UCSD-AML1 (cell line): ENCODE measurements around the gene RNF13.

Source experiments
- DNase-seq: peaks from one replicate; lab custom pipeline; 2025; ENCODE audit not compliant: unreplicated experiment; lab: John Stamatoyannopoulos, UW

The RNF13 gene

GRCh38 chr3:149812606-149813366 lies at the start of gene RNF13:
Gene RNF13 (plus strand): TSS chr3:149813215. CDS start chr3:149846027, 32,812 bp downstream.
- peak; percentile 91 for DNase-seq

DNA sequence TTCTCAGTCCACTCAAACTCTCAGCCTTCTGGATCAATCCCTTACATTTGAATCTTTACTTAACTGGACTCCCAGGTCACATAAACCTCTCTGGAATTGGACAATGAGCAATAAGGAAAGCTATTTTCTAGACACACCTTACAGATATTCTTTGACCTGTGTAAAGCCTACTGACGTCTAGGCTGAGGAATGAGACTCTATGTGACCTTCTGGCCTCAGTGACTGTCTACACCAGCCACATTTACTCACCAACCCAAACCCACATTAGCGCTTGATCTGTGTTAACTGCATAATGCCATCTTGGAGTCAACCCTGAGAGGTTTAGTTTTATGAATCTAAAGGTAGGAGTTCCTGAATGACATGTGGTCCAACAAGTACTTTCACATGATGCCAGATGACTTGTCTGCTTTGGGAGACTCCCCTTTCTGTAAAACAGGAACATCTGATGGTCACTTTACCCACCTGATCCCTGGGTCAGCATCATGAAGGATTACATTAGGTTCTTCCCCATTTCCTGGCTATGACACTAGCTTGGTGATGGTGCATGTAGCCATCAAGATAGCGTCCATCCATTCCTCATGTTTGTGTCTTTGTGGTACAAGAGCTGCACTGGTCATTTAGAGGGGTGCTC lies 49.3 kb upstream of the RNF13 start:
- no peak for DNase-seq

GRCh38 chr3:149764302-149764701 lies 48.7 kb upstream of the RNF13 start:
- DNase-seq: no peak

DNA sequence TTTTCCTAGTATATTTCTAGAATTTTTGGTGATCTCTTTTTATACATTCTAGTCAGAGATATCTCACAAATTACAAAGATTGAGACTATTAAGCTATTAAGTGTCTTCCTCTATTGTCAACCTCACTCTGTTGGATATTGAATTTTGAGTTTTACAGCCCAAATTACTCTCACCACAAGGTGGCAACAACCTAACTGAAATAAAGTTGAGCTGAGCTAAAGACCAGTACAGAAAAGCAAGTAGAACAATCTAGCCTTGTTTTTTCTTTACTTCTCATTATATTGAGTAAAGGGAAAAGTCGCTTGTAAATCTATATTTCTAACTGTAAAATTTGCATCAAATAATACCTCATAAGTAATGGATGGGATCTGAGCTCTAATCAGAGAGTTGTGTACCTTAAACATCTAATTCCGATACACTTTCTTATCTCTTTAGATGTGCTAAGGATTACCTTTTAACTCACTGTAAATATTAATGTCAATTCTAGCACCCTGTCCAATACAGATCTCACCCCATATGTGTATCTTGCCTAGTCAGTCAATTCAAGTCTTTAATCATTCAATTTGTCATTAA lies 47.2 kb upstream of the RNF13 start:
- no peak for DNase-seq

- no peak for DNase-seq
Measured at GRCh38 chr3:149767720-149768119, 45.3 kb upstream of the RNF13 start.

GRCh38 chr3:149768704-149769103 lies 44.3 kb upstream of the RNF13 start:
- no peak for DNase-seq

DNA sequence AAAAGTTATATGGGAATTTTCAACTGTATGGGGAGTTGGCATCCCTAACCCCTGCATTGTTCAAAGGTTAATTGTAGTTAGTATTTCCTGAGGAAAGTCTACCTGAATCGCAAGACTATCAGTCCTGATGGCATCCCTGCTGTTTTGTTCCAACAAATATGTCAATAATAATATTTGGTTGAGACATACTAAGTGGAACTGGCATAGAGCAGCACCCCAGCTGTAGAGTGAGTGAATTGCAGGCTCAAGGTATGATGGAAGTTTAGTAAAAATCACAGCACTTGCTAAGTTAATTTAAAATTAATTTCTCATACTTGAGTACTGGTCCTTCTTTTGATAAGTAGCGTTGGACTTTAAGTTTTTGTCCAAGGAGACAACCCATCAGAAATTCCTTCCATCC lies 42.8 kb upstream of the RNF13 start:
- no peak for DNase-seq

DNA sequence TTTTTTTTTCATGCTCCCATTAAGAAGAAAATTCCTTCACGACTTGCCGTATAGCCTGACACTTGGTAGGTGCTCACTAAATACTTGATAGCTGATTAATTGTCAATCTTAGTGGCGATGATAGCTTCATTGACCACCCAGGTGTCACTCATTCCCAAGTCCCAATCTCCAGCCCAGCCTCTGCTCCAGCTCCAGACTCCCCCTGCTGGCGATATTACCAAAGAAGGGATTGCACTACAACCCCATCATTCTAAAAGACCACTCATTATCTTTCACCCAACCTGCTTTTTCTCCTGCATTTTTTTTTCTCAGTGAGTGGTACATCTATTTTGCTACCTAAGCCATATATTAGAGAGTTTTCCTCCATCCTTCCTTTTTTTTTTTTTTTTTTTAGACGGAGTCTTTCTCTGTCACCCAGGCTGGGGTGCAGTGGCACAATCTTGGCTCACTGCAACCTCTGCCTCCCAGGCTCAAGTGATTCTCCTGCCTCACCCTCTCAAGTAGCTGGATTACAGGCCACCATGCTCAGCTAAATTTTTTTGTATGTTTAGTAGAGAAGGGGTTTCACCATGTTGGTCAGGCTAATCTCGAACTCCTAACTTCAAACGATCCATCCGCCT lies 41.3 kb upstream of the RNF13 start:
- no peak for DNase-seq

GRCh38 chr3:149772861-149773260 lies 40.2 kb upstream of the RNF13 start:
- no peak for DNase-seq

- no peak for DNase-seq
Measured at GRCh38 chr3:149776170-149776569, 36.8 kb upstream of the RNF13 start.

DNA sequence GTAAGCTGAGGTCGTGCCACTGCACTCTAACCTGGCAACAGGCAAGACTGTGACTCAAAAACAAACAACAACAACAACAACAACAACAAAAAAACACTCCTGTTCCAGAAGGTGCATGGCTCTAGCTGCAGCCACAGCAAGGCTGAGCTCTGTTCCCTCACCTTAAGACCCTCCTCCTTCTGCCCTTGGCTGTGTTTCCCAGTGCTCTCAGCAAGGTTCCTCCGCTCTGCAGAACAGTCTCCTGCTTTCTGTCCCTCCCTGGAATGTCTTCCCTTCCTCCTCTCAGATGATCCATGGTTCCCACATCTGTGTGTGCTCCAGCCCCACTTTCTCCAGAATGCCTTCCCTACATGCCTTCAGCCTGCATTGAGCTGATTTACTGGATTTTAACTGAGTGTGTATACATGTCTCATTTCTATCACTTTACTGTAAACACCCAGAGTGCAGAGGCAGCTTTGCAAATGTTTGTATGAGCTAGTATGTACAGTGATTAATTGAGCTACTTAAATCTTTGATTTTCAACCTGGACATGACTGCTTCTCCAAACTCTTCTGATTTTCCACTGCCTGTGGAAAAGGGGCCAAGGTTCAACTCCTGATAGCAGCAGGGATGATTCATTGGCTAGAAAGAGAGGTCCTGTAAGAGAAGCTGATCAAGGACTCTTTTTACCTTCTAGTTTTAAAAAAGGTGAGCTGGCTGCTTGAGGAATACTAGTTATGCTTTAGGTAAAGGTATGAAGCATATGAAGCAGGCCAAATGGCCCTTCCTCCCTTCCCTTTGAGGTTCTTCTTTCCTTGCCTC lies 35.4 kb upstream of the RNF13 start:
- no peak for DNase-seq

DNA sequence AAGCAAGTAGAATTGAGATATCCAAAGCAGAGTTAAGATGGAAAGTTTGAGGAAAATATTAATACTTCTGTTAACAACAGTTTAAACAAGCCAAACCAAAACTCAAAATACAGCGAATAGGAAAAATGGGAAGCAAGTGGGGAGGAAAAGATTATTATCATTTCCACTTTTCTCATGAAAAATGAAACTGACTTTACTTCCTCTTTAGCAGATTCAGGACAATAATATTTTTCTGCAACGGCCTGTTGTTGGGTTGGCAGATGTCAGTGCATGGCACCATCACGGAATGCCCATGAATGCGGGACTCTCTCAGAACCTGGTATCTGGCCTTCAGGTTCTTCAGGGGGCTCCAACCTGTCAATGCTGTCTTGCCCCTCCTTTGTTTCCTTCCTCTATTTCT lies 31.8 kb upstream of the RNF13 start:
- peak; percentile 29 for DNase-seq

DNA sequence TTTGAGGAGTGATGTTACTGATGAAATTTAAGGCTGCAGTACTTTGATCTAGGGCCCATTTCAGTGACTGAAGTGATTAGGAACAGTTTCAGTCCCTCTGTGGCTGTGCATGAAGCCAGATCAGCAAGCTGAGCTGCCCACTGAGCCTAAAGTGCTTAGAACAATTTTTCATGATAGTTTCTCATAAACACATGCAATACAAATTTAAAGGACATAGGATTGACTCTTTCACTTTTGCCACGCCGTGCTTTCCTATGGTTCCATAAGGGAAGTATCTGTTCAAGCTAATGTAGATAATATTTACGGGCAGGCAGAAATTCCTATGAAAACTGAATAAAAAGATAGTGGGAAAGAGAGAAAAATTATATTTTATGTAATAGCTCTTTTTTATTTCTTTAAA lies 31.3 kb upstream of the RNF13 start:
- no peak for DNase-seq

- no peak for DNase-seq
Measured at GRCh38 chr3:149783576-149783975, 29.4 kb upstream of the RNF13 start.

DNA sequence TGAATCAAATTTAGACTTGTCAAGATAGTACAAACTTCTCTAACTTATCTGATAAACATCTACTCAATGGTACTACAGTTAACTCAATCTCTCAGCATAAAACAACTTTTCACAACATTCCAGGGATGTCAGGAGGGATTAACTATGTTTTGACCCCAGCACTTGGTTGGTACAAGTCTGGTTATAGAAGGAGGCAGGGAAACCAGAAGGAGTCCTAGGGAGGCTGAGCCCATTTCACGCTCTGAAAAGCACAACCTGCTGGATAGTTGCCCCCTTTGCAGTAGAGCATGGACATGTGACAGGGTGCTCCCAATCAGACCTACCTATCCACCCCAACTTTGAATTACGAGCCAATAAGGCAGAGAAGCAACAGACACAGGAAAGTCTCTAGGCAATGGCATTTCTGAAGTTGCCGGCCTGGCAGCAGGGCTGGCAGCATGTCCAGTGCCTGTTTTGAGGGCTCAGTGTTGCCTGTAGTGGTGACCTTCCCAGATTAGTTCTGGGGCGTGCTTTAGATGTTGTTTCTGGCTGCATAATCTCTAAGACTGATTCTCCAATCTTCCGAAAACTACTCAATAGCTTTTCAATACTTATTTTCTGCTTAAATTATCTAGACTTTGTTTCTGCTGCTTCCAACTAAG lies 28.8 kb upstream of the RNF13 start:
- no peak for DNase-seq

GRCh38 chr3:149790268-149790667 lies 22.7 kb upstream of the RNF13 start:
- no peak for DNase-seq

- no peak for DNase-seq
Measured at GRCh38 chr3:149790698-149791097, 22.3 kb upstream of the RNF13 start.

- DNase-seq: no peak
Measured at GRCh38 chr3:149792452-149793270, 20.4 kb upstream of the RNF13 start, which contains the start of gene ANKUB1. Gene ANKUB1 (minus strand): TSS chr3:149792554. CDS start chr3:149792366, 188 bp downstream.

DNA sequence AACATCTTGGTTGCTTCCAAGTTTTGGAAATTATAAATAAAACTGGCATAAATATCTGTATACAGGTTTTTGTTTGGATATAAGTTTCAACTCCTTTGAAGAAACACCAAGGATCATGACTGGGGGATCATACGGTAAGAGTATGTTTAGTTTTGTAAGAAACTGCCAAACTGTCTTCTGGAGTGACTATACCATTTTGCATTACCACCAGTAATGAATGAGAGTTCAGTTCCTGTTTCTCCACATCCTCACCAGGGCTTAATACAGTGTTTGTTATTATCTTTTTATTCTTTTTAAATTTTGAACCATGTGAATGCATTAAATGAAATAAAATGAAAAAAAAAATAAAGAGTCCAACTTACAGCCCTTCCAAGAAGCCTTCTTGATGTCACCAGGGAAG lies 17.0 kb upstream of the RNF13 start:
- DNase-seq: no peak

DNA sequence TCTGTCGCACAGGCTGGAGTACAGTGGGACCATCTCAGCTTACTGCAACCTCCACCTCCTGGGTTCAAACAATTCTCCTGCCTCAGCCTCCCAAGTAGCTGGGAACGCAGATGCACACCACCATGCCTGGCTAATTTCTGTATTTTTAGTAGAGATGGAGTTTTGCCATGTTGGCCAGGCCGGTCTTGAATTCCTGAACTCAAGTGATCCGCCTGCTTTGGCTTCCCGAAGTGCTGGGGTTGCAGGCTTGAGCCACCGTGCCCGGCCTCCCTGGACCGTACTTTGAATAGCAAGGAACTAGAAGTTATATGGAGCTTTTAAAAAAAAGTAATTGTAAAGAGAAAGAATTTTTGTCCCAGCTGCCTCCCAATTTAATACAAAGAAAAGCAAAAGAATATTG lies 12.3 kb upstream of the RNF13 start:
- DNase-seq: no peak
